T-helper 1 cell treated with Interleukin-12 subunit alpha and Interleukin-12 subunit beta and Interleukin-4 antibody, amounts not matched to agents 30 ng/mL and 1 ng/mL, for 36 hours (primary cell): ENCODE measurements around the gene GALNT18. TPM values are rescaled to one million over a fixed set of nuclear protein-coding genes. Genes with fewer than 3 reads are reported as not detected.

ENCODE experiments used
- intact Hi-C: fragments of 100-400 bp; cut with micrococcal nuclease; formaldehyde crosslinking; loops from one replicate; pipeline ENCODE4 v1.15.1; 2024
- total RNA-seq: library from RNA; stranded (reverse); gene quantifications from 2 replicates; pipeline ENCODE4 v1.2.3, GENCODE V29; 2022

GALNT18 gene
- total RNA-seq, 1 donor from 2014 or later: 1.5 TPM

DNA sequence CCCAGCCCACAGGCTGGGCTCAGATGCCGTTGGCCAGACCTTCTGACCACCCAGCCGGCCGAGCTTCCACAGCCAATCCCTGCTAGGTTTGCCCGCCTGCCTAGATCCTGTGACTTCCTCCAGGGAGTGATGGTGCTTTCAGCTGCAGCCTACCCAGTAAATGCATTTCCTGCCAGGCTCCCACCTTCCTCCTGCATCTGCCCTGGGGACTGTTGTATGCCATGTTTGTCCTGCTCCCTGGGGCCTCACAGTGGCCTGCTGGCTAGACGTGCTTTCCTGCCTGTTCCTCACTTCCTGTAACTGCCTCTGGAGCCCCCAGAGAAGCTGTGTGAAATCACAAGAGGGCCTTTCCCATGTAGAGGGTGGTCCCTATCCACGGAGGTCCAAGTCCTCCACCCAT, 86.2 kb downstream of the GALNT18 start:
- intact Hi-C loops: no loop called here

DNA sequence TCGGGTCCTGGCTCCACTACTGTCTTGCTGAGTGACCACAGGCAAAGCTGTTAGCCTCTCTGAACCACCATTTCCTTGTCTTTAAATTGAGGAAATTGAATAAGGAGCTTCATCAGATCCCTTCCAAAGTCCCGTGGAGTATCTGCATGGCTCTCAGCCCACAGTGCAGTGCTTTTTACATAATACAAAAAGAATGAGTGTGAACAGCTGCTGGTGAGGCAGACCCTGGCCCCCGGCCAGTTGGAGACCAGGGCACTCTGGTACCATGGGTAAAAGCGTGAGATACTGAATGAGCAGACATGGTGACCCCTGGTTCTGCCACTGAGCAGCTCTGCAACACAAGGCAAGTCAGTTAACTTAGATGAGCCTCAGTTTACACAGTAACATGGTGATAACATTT, 86.8 kb downstream of the GALNT18 start:
- intact Hi-C loops: no loop called here

DNA sequence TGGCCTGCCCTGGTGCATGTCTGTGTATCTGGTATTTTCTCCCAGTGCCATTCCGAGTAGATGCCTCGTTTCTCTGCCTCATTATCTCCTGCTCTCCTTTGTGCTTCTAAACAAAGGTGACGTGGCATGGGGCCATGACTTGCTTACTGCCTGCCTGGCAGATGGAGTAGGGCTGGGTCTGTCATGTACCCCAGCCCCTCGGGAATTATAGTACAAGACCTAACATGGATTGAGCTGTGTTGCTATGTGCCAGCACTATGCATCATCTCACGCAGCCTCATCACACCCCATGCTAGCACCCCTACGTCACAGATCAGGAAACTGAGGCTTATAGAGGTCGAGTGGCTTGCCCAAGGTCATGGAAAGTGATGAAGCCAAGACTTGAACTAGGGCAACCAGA, 88.1 kb downstream of the GALNT18 start:
- intact Hi-C loops: no loop called here

DNA sequence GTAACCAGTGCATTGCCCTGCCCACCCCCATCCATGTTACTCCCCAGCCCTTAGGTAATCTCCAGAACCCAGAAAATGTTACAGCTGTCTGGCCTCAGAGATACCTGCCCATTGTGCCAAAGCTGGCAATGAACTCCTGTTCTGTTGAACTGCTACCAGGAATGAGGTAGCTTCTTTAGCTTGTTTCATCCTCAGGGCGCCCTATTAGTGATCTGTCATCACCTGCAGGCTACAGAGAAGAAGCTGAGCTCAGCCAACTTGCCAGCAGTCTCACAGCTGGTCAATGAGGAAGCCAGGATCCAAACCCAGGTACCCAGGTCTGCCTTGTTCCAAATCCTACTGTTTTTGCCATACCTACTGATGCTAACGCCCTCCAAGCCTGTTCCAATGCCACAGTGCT, 88.7 kb downstream of the GALNT18 start:
- intact Hi-C loops: no loop called here

DNA sequence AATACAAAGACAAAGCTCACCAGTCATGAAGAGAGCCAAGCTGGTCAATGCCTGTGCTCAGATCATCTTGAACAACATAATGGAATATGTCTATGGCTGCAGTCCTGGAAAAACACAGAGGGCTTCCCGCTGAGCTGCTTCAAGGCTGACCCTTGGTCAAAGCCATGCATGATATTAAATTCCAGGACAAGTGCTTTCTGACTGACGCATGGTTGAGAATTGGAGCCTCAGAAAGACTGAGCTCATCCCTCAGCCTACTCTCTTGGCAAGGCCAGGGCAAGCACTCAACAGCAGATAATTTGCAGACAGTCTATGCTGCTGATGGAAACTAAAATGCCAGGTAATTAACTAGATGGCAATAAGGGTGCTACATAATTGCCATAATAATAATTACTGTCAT, 89.2 kb downstream of the GALNT18 start:
- intact Hi-C loops: no loop called here

DNA sequence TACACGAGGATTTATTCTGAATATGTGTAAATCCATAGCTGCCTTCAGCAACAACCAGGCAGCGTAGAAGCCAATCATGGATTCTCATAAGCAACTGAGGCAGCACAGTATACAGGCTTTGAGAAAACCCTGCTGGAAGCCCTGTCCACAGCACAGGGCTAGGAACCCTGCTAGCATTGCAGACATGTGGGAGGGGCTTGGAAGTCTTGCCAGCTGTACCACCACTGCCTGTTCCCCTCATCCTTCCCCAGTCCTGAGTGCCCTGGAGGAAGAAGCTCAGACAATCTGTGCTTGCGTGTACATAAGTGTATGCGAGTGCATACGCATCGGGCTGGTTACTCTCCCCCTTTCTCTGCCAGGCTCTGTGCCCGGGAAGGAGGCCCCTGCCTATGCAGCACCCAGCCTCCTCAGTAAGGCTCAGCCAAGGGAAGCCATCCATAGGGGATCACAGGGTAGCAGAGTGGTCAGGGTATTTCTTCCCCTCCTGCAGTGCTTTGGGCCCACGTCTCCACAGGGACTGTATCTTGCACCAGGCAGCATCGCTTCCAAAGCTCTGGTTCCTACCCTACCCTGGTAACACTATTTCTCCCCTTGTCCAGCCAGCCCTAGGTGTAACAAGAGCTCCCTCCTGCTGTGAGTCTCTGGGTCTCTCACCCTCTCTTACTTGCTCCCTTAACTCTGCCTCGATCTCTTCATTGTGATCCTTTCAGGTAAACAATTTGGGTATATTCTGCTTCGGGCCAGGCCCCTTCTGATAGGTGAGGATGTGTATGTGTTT, 90.5 kb downstream of the GALNT18 start:
- intact Hi-C loops: no loop called here

DNA sequence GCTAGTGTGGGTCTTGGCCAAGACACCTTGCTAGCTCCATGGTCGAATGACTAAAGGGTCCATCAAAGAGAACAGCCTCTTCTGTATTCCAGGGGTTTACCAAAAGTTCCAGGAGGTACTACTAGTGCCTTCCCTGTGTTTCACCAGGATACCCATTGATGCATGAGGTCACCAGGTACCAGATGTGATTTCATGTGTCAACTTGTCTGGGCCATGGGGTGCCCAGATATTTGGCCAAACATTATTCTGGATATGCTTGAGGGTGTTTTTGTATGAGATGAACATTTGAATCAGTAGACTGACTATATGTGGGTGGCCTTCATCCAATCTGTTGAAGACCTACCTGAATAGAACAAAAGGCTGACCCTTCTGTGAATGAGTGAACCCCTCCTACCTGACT, 92.8 kb downstream of the GALNT18 start:
- intact Hi-C loops: no loop called here

DNA sequence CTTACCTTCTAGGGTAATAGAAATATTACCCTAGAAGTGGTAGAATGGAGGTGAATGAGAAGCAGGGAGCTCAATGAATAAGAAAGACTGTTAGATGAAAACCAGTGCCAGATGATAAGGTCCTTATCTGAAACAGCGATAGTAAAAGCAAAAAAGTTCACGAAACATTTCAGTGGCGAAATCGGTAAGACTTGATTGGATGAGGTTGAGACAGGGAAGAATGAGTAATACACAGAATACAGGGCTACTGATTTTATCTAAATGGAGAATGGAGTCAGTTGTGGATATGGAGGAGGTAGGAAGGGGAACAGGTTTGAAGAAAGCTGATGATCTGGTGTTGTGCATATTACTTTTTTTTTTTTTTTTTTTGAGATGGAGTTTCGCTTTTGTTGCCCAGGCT, 96.5 kb downstream of the GALNT18 start:
- intact Hi-C loops: no loop called here

DNA sequence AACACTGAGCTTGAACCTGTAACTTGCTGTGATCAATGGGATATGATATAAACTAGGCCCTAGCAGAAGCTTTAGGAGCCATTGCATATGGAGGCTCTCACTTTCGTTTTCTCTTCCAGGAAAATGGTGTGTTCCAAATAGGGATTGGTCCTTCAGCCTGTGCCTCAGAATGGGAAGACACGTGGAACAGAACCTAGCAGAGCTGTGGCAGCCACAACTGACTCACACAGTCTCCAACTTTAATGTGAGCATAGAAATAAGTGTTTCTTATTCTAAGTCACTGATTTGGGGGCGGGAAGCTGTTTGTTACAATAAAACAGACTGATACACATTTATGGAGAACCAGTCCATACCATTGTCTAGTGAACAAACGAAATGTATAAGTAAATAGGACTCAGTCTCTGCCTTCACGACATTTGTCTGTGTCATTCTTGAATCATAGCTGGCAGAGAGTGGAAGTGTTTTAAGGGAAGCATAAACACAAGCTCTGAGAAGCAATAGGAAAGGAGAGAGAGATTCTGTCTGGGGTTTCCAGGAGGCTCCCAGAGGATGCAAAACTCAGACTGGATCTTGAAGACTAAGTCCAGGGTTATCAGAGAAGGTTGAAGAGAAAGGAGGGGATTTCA, 97.3 kb downstream of the GALNT18 start:
- intact Hi-C loops: no loop called here

DNA sequence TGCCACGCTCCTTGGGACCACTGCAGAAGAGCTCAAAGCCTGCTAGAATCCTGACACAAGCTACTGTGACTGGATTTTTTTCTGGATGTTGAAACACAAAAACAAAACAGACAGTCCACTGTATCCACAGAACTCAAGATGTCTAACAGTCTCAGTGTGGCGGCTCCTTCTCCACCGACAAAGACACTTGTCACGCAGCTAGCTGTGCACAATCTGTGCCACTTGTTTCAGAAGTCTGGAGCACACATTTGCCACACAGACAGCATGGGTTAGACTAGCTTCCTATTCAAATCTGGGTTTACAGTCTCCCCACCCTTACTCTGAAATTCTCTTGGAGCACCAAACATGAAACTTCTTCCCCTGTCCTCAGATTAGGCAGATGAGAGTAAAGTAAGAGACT, 99.2 kb downstream of the GALNT18 start:
- intact Hi-C loops: no loop called here

DNA sequence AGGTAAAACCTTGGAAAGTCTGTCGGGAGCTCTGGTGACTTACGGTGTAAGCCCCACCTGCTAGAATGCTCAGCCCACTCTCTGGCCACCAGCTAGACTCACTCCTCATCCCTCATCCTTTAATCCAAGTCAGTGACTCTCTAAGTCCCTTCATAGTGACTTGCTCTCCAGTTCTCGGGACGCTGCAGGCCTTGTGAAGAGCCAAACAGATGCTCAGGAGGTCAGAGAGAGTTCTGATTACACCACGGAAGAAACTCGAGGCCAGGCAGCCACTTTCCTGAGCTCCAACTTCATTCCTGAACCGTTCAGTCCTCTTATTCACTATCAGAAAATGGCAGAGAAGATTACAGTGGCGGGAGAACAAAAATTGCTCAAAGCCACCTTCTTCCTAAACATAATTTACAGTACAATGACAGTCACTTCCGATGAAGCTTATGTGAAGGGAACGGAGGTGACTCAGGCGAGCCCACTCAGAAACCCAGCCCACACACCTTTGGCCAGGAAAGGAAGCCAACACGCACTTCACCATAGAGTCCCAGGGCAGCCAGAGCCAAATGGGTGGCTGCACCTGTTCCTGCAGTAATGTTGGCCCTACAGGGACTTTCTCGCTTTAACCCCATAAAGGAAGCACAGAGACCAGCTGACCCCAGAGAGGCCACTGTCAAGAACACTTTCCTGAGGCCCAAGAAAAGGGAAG, 100.4 kb downstream of the GALNT18 start:
- intact Hi-C loops: no loop called here

DNA sequence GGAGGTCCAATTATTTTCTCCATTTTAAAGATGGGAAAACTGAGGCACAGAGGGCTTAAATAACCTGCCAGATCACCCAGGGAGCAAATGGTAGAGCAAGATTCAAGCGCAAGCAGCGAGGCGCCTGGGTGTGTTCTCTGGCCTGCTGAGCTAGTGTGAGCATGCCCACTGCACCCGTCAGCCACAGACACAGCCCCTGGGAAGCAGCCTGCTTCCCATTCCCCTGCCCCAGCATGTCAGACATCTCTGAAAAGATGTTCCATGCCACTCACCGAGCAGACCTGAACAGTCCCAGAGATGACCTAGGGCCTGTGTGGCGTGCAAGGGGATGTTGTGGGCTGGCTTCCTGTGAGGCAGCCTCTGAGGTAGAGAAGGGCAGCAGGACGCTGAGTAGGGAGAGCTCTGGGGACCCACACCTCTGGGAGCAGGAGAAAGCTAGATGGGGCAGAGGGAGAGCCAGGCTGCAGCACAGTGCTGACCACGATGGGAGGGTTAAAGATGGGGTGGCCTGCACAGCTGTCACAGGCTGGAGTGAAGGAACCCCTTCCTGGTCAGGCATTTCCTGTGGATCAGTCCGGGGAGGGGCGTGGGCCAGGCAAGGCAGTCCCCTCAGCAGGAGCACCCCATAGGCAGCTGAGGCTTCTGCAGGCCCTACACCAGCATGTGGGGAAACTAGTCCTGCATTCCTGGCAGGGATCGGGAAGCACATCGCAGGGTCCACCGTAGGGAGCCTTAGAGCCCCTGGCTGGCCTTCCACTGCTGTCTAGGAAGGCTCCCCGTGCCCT, 101.4 kb downstream of the GALNT18 start:
- intact Hi-C loops: no loop called here

DNA sequence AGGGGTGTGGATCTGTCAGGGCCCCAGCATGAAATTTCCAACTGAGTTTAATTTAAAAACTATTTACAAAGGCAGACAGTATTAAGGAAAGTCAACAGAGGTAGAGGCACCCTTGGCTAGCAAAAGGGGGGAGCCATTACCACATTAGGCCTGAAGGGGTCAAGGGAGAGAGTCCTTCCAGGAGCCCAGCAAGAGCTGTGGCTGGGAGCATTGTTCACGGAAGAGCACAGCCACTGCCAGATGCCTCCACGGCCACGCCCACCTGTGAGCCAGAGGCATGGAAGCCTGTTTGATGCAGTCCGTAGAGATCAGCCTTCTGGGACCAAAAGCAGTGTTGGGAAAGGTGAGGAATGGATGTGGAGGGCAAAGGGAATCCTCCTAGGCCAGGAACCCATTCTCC, 102.6 kb downstream of the GALNT18 start:
- intact Hi-C loops: no loop called here

DNA sequence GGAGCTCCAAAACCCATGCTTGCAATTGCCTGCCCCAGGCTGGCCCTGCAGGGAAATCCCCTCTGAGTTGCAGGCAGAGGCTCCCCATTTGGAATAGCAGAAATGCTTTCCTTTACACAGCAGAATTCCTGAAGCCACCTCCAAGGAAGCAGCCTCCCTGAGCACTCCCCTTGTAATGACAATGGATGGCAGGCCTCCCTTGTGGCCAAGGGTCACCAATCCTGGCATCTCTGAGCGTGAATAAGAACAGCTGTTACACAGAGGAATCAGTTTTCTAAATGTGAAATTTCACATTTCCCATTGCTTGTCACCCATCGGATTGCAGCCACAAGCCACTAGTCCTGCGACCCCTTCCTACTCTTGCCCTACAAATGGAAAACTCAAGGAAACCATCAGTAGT, 107.6 kb downstream of the GALNT18 start:
- intact Hi-C loops: no loop called here

DNA sequence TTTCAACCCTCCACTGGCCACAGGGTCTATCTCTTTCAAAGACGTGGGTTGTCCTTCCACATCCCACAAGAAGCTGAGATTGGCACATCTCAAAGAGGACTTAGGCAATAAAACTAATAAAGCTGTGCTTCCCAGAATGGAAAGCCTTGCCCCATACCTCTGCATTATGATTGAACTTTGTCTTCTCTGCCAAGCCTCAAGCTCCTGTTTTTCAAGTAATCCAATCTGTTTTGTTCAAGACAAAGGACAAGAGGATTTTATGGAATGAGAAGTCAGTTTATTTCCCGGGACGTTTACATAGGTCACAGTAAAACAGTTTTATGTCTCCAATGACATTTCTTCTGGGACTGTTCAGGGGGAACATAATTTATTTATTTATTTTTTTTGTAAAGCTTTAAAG, 108.4 kb downstream of the GALNT18 start:
- intact Hi-C loops: no loop called here

DNA sequence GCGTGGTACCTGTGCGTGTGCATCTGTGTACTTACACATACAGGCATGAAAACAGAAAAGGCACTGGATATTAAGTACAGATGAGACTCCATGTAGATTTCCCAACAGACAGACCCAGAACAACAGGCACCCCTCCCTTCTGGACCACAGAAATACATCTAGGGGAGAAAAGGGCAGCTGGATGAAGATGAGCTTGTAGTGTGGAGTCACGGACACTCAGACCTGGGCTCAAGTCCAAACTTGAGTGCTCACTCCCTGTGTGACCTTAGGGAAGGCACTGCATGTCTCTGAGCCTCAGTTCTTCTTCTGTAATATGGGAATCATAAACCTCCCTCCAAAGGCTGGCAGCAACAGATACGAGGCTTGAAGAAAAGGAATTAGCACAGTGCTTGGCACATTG, 108.9 kb downstream of the GALNT18 start:
- intact Hi-C loops: no loop called here

DNA sequence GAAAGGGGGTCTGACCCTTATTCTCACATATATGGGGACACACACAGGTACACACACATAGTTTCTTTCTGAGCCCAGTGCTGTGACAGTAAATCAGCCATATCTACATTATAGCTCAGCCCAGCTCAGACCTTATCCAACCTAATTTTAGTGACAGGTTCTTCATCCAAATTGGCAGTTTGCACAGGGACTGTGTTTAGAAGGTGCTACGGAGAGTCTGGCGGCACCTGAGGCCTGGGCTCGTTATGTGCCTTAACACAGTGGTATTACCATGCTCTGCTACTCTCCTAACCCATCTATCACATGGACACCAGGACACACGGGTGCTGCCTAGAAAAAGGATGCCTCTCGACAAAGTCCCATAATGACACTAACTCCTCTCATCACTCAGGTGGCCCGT, 109.3 kb downstream of the GALNT18 start:
- intact Hi-C loops: no loop called here

DNA sequence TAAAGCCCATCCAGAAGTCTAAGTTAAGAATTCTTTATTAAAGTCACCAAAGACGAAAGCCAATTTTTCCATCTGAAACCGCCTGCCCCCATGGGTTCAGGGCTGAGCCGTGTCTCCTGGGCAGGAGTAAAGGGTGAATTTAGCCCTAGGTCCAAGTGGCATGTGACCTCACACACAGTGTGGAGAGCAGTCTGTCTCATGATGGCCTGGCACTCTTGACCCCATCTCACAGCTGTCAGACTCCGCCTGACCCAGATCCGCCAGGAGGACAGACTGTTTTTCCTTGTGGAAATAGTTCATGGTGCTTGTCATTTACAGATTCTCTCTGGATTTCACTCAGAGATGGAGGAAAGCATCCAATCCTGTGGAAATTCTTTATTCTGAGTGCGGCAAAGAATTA, 109.7 kb downstream of the GALNT18 start:
- intact Hi-C loops: no loop called here

DNA sequence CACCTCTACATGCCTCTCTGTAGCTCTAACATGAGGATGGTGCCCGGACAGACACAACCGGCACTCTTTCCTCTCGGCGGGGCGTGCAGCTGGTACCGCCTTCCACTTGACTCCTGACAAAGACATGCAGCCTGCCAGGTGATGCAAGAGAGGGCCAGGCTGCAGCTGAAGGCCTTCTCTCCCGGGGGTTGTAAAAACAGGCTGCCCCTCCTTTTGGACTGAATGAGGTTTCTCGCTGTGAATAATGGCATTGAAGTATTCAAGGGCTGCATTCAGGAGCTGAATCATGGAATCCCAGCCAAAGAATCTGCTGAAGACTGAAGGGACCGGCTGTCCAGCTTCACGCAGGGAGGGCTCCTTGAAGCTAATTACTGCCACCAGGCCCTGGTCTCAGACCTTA, 110.9 kb downstream of the GALNT18 start:
- intact Hi-C loops: no loop called here

DNA sequence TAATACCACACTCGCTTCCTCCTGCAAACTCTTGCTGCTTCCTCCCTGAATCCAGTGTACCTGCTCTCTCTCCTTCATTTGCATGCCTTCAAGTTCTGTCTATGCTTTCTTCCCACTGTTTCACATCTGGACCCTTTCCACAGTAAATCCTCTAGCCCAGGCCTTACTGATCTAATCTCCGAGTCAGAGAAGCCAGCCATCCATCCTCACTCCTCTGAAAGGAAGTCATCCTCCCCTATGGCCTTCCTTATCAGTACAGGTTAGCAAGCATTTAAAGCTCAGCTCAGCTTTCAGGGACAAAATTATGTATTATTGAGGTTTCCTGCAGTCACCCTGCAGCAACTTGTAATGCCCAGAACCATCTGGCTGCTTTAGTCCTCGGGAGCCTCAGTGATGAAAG, 116.1 kb downstream of the GALNT18 start:
- intact Hi-C loops: no loop called here

DNA sequence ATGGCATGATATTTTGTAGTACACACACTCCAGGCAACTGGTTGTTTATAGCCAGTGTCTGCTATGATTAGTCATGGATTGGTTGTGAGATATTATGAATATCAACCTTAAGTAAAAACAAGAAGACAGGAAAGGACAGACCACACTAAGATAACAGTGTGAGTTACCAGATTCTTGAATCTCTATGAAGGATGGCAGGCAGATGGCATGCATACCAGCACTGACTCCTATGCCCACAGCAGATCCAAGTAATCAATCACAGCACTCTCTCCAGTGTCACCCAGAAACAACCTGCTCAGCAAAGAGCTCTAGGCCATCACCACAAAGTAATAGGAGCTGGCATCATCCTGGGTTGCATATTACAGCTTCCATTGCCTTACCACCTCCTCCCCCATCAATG, 116.6 kb downstream of the GALNT18 start:
- intact Hi-C loops: no loop called here

DNA sequence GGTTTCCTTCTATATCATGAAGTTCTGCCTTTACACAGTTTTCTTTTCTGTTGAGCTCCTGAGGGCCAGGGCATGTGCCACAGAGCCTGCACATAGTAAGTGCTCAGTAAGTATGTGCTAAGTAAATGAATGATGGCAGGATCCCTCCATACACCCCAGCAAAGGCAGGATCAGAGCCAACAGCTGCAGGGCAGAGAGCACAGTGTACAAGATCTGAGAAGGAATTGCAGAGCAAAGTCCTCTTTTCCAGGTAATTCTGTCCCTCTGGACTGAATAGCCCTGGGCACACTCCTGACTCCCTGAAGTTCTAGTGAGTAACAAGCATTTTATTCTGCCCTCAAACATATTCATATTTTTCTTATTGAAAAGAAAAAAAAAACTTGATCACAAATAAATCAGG, 117.7 kb downstream of the GALNT18 start:
- intact Hi-C loops: no loop called here
